ENCODE measurements around the gene PRSS50.

- TF ChIP-seq CTCF (IDR thresholded peaks at IDR 0.05; ENCODE audit: borderline replicate concordance, extremely low read depth, low read length, poor library complexity, severe bottlenecking): no peak
- TF ChIP-seq EZH2 (IDR thresholded peaks at IDR 0.05; ENCODE audit: borderline replicate concordance, low read depth, low read length, severe bottlenecking): no peak
Measured at GRCh38 chr3:46702246-46703012, 15.2 kb downstream of the PRSS50 start.
